NCI-H2196 treated with DMSO at 0.1 percent for 48 hours (cell line): ENCODE data around the gene MAMDC4.

Experiments
- DNase-seq: peaks from one replicate; lab custom pipeline; 2025; ENCODE audit not compliant: unreplicated experiment; lab: John Stamatoyannopoulos, UW

MAMDC4 gene

GRCh38 chr9:136848393-136849037 is 3.6 kb upstream of the MAMDC4 start:
- no peak for DNase-seq

GRCh38 chr9:136849038-136849959 is 2.8 kb upstream of the MAMDC4 start, which contains the start of gene PHPT1:
PHPT1 (plus strand) TSS chr9:136849409; CDS start chr9:136849431, 22 bp downstream.
- DNase-seq = peak; percentile 98

- no peak for DNase-seq
These were observed 1.9 kb upstream of the MAMDC4 start for GRCh38 chr9:136849960-136850865.

GRCh38 chr9:136850866-136851775 is 1.0 kb upstream of the MAMDC4 start:
- DNase-seq = no peak

GRCh38 chr9:136852664-136853595 is 784 bp downstream of the MAMDC4 start:
- no peak for DNase-seq

GRCh38 chr9:136853596-136854112 is 1.5 kb downstream of the MAMDC4 start:
- no peak for DNase-seq

GRCh38 chr9:136854113-136854841 is 2.1 kb downstream of the MAMDC4 start:
- DNase-seq = no peak

- no peak for DNase-seq
These were observed 2.8 kb downstream of the MAMDC4 start for GRCh38 chr9:136854842-136855460.

GRCh38 chr9:136855461-136856078 is 3.4 kb downstream of the MAMDC4 start:
- DNase-seq = no peak

GRCh38 chr9:136856079-136856476 is 3.9 kb downstream of the MAMDC4 start:
- DNase-seq = no peak

GRCh38 chr9:136856541-136857141 is 4.5 kb downstream of the MAMDC4 start:
- no peak for DNase-seq

GRCh38 chr9:136857166-136857565 is 5.0 kb downstream of the MAMDC4 start:
- no peak for DNase-seq

- no peak for DNase-seq
These were observed 5.7 kb downstream of the MAMDC4 start for GRCh38 chr9:136857581-136858412.

GRCh38 chr9:136858452-136858843 is 6.3 kb downstream of the MAMDC4 start:
- DNase-seq = no peak

GRCh38 chr9:136858844-136859757 is 7.0 kb downstream of the MAMDC4 start:
- DNase-seq = peak; percentile 32
